Measurements from ENCODE around the gene CTNNA1.

The CTNNA1 gene

DNA sequence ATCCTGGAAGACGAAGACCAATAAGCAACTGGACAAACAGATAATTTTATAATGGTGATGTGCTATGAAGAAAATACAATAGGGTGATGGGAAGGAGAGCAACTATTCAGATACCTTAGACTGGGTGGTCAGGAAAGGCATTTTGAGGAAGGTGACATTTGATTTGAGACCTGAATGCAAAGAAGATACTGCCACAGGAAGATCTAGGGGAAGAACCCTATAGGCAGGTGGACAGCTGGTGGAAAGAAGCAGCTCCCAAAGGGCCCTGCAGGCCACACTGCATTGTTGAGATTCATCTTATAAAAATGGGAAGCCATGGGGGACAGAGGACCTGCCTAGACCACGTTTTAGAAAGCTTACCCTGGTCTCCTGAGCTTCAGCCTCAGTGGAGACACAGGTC is 19.7 kb upstream of the CTNNA1 start:
- Histone ChIP-seq H3K79me2 (ENCODE audit: control insufficient read depth, low read length) (no peaks in the 10 kb centered on the region), H3K27me3 (ENCODE audit: control insufficient read depth, low read length) (no peaks in the 10 kb centered on the region), H3K9me3 (ENCODE audit: control insufficient read depth, insufficient read depth, low read length) (no peaks in the 10 kb centered on the region), H4K20me1 (ENCODE audit: control insufficient read depth, insufficient read depth, low read depth, low read length) (no peaks in the 10 kb centered on the region), H3K36me3 (ENCODE audit: control insufficient read depth, low read length) (no peaks in the 10 kb centered on the region), H3F3A (ENCODE audit: control insufficient read depth, insufficient read depth) (no peaks in the 10 kb centered on the region), H3K4me2 (ENCODE audit: low read length) (no peak overlapping the region), H3K27ac (ENCODE audit: low read depth, low read length) (no peak overlapping the region), H3K4me1 (ENCODE audit: control insufficient read depth, low read length) (no peaks in the 10 kb centered on the region), H3K9me2 (replicated peaks; ENCODE audit: control insufficient read depth, low read length) (no peaks in the 10 kb centered on the region), H3K4me3 (ENCODE audit: low read length) (no peak overlapping the region)
- TF ChIP-seq, protein P1, sequence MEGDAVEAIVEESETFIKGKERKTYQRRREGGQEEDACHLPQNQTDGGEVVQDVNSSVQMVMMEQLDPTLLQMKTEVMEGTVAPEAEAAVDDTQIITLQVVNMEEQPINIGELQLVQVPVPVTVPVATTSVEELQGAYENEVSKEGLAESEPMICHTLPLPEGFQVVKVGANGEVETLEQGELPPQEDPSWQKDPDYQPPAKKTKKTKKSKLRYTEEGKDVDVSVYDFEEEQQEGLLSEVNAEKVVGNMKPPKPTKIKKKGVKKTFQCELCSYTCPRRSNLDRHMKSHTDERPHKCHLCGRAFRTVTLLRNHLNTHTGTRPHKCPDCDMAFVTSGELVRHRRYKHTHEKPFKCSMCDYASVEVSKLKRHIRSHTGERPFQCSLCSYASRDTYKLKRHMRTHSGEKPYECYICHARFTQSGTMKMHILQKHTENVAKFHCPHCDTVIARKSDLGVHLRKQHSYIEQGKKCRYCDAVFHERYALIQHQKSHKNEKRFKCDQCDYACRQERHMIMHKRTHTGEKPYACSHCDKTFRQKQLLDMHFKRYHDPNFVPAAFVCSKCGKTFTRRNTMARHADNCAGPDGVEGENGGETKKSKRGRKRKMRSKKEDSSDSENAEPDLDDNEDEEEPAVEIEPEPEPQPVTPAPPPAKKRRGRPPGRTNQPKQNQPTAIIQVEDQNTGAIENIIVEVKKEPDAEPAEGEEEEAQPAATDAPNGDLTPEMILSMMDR (IDR thresholded peaks at IDR 0.05; ENCODE audit: low read depth, low read length, poor library complexity, severe bottlenecking): no peak
- TF ChIP-seq EZH2phosphoT487 (IDR thresholded peaks at IDR 0.05; ENCODE audit: borderline replicate concordance, low read length): no peak

DNA sequence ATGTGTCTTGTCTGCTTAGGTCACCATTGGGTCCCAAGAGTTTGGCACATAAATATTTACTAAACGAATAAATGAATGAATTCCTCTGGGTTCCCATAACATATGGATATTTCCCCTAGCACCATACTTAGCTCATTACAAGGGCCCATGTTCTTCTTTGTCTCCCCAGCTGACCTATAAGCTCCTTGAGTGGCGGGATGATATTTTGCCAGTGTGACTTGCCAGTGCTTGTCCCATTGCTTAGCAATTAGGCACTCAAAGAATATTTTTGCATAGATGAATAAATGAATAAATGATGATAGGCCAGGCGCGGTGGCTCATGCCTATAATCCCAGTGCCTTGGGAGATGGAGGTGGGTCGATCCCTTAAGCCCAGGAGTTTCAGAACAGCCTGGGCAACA is 16.9 kb upstream of the CTNNA1 start:
- no peaks in the 10 kb centered on the region for H3K79me2 ChIP-seq (ENCODE audit: control insufficient read depth, low read length)
- no peaks in the 10 kb centered on the region for H3K4me1 ChIP-seq (ENCODE audit: control insufficient read depth, low read length)
- H3K27me3 ChIP-seq (ENCODE audit: control insufficient read depth, low read length): no peaks in the 10 kb centered on the region; the same call in 1 of the 2 replicates
- TF ChIP-seq, protein P1 (IDR thresholded peaks at IDR 0.05; ENCODE audit: low read depth, low read length, poor library complexity, severe bottlenecking): no peak
- TF ChIP-seq EZH2phosphoT487 (IDR thresholded peaks at IDR 0.05; ENCODE audit: borderline replicate concordance, low read length): no peak
- no peaks in the 10 kb centered on the region for H3K9me2 ChIP-seq (replicated peaks; ENCODE audit: control insufficient read depth, low read length)
- H3K36me3 ChIP-seq (ENCODE audit: control insufficient read depth, low read length): no peaks in the 10 kb centered on the region
- no peak overlapping the region for H3K27ac ChIP-seq (ENCODE audit: low read depth, low read length)
- no peaks in the 10 kb centered on the region for H3F3A ChIP-seq (ENCODE audit: control insufficient read depth, insufficient read depth)
- H3K4me3 ChIP-seq (ENCODE audit: low read length): no peak overlapping the region
- H3K4me2 ChIP-seq (ENCODE audit: low read length): no peak overlapping the region
- H4K20me1 ChIP-seq (ENCODE audit: control insufficient read depth, insufficient read depth, low read depth, low read length): no peaks in the 10 kb centered on the region
- no peaks in the 10 kb centered on the region for H3K9me3 ChIP-seq (ENCODE audit: control insufficient read depth, insufficient read depth, low read length)

DNA sequence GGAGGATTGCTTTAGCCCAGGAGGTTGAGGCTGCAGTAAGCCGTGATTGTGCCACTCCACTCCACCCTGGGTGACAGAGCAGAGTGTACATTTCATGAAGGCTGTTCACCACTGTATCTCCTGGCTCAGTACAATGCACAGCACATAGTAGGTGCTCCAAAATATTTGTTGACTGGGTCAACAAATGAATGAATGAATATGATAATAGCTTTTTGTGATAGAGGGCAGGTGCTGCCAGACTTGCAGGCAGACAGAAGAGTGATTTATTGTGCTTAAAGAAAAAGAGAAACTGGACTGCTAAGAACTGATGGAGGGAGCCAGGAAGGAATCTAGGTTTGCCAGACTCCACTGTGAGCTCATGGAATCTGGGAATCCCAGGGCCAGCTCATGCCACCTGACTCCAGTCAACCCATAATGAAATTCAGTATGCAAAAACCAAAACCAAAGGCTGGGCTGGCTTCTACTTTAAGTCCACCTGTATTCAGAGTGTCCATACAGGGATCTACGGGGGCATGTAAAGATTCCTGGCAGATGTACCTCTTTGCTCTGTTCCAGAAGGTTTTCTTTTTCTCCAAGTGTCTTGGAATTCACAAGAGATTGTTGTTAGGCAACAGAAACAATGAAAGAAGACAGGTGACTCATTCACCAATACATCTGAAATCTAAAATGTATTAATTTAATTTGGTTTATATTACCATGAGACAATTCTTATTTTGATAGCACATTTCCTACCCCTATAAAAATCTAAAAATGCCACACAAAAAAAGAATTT is 15.5 kb upstream of the CTNNA1 start:
- H4K20me1 ChIP-seq (ENCODE audit: control insufficient read depth, insufficient read depth, low read depth, low read length): no peaks in the 10 kb centered on the region
- H3K4me3 ChIP-seq (ENCODE audit: low read length): no peak overlapping the region
- no peak overlapping the region for H3K27ac ChIP-seq (ENCODE audit: low read depth, low read length)
- H3K27me3 ChIP-seq (ENCODE audit: control insufficient read depth, low read length): peaks cover 6% of the 10 kb centered on the region
- peaks cover 6% of the 10 kb centered on the region for H3K4me1 ChIP-seq (ENCODE audit: control insufficient read depth, low read length)
- H3K9me3 ChIP-seq (ENCODE audit: control insufficient read depth, insufficient read depth, low read length): no peaks in the 10 kb centered on the region
- no peak for TF ChIP-seq EZH2phosphoT487 (IDR thresholded peaks at IDR 0.05; ENCODE audit: borderline replicate concordance, low read length)
- TF ChIP-seq, protein P1 (IDR thresholded peaks at IDR 0.05; ENCODE audit: low read depth, low read length, poor library complexity, severe bottlenecking): no peak
- no peaks in the 10 kb centered on the region for H3F3A ChIP-seq (ENCODE audit: control insufficient read depth, insufficient read depth)
- H3K9me2 ChIP-seq (replicated peaks; ENCODE audit: control insufficient read depth, low read length): no peaks in the 10 kb centered on the region
- H3K79me2 ChIP-seq (ENCODE audit: control insufficient read depth, low read length): no peaks in the 10 kb centered on the region
- no peaks in the 10 kb centered on the region for H3K36me3 ChIP-seq (ENCODE audit: control insufficient read depth, low read length)
- H3K4me2 ChIP-seq (ENCODE audit: low read length): no peak overlapping the region
